Measurements from ENCODE around the gene ATXN1. TPM values are rescaled to one million over a fixed set of nuclear protein-coding genes. Genes with fewer than 3 reads are reported as not detected.
A peak's percentile ranks its signal among the peaks of the same experiment; 100 is the strongest.

ATXN1 gene
- polyA plus RNA-seq, 4 donors, result 4.6 to 16.5 (median 5.9) TPM

- Histone ChIP-seq H3K36me3 (ENCODE audit: control insufficient read depth in 3 of 3, insufficient read depth in 2 of 3, low read depth in 1 of 3, low read length in 3 of 3) (peaks cover 0 to 6% (median 0%) of the 10 kb centered on the region in 3 donors), H3K4me1 (ENCODE audit: control insufficient read depth in 3 of 3, insufficient read depth in 2 of 3, low read depth in 1 of 3, low read length in 2 of 3) (no peaks in the 10 kb centered on the region), H3K27ac (ENCODE audit: low read depth in 1 of 3, low read length in 2 of 3) (no peak overlapping the region), H3K9me3 (ENCODE audit: control insufficient read depth in 2 of 2, insufficient read depth in 1 of 2, low read depth in 1 of 2, low read length in 1 of 2) (no peaks in the 10 kb centered on the region), H3K4me3 (ENCODE audit: low read depth in 1 of 3, low read length in 3 of 3) (no peak overlapping the region), H3K27me3 (ENCODE audit: control insufficient read depth in 3 of 3, insufficient read depth in 3 of 3, low read length in 3 of 3) (peaks cover 0 to 8% (median 0%) of the 10 kb centered on the region in 3 donors)
- DNase-seq, result no peak
- FAIRE-seq, result no peak
- 89 to 94% (median 92%) methylated on average over 15 of the region's 15 CpGs for WGBS, 3 donors
These were observed 466.2 kb downstream of the ATXN1 start for GRCh38 chr6:16295060-16295459.

GRCh38 chr6:16294371-16294770, 466.9 kb downstream of the ATXN1 start:
- H3K27me3 ChIP-seq (ENCODE audit: control insufficient read depth in 3 of 3, insufficient read depth in 3 of 3, low read length in 3 of 3), result peaks cover 0 to 8% (median 0%) of the 10 kb centered on the region in 3 donors
- no peaks in the 10 kb centered on the region for H3K9me3 ChIP-seq (ENCODE audit: control insufficient read depth in 2 of 2, insufficient read depth in 1 of 2, low read depth in 1 of 2, low read length in 1 of 2)
- FAIRE-seq, result no peak
- peaks cover 0 to 6% (median 0%) of the 10 kb centered on the region in 3 donors for H3K36me3 ChIP-seq (ENCODE audit: control insufficient read depth in 3 of 3, insufficient read depth in 2 of 3, low read depth in 1 of 3, low read length in 3 of 3)
- no peak overlapping the region for H3K27ac ChIP-seq (ENCODE audit: low read depth in 1 of 3, low read length in 2 of 3)
- no peaks in the 10 kb centered on the region for H3K4me1 ChIP-seq (ENCODE audit: control insufficient read depth in 3 of 3, insufficient read depth in 2 of 3, low read depth in 1 of 3, low read length in 2 of 3)
- WGBS, 3 donors, result 90 to 92% (median 91%) methylated on average over 10 of the region's 10 CpGs
- no peak for DNase-seq
- H3K4me3 ChIP-seq (ENCODE audit: low read depth in 1 of 3, low read length in 3 of 3), result no peak overlapping the region

- peaks cover 0 to 8% (median 0%) of the 10 kb centered on the region in 3 donors for H3K27me3 ChIP-seq (ENCODE audit: control insufficient read depth in 3 of 3, insufficient read depth in 3 of 3, low read length in 3 of 3)
- 77 to 80% (median 78%) methylated on average over 8 of the region's 8 CpGs for WGBS, 3 donors
- H3K4me1 ChIP-seq (ENCODE audit: control insufficient read depth in 3 of 3, insufficient read depth in 2 of 3, low read depth in 1 of 3, low read length in 2 of 3), result no peaks in the 10 kb centered on the region
- peaks cover 0 to 2% (median 0%) of the 10 kb centered on the region in 3 donors for H3K36me3 ChIP-seq (ENCODE audit: control insufficient read depth in 3 of 3, insufficient read depth in 2 of 3, low read depth in 1 of 3, low read length in 3 of 3)
- H3K27ac ChIP-seq (ENCODE audit: low read depth in 1 of 3, low read length in 2 of 3), result no peak overlapping the region
- no peaks in the 10 kb centered on the region for H3K9me3 ChIP-seq (ENCODE audit: control insufficient read depth in 2 of 2, insufficient read depth in 1 of 2, low read depth in 1 of 2, low read length in 1 of 2)
- DNase-seq, result no peak
- H3K4me3 ChIP-seq (ENCODE audit: low read depth in 1 of 3, low read length in 3 of 3), result no peak overlapping the region
- FAIRE-seq, result no peak
These were observed 468.3 kb downstream of the ATXN1 start for GRCh38 chr6:16292942-16293341.

- Histone ChIP-seq H3K9me3 (ENCODE audit: control insufficient read depth in 2 of 2, insufficient read depth in 1 of 2, low read depth in 1 of 2, low read length in 1 of 2) (no peaks in the 10 kb centered on the region), H3K4me1 (ENCODE audit: control insufficient read depth in 3 of 3, insufficient read depth in 2 of 3, low read depth in 1 of 3, low read length in 2 of 3) (no peaks in the 10 kb centered on the region), H3K27ac (ENCODE audit: low read depth in 1 of 3, low read length in 2 of 3) (no peak overlapping the region), H3K4me3 (ENCODE audit: low read depth in 1 of 3, low read length in 3 of 3) (no peak overlapping the region), H3K27me3 (ENCODE audit: control insufficient read depth in 3 of 3, insufficient read depth in 3 of 3, low read length in 3 of 3) (peaks cover 0 to 8% (median 0%) of the 10 kb centered on the region in 3 donors), H3K36me3 (ENCODE audit: control insufficient read depth in 3 of 3, insufficient read depth in 2 of 3, low read depth in 1 of 3, low read length in 3 of 3) (peaks cover 0 to under 1% (median 0%) of the 10 kb centered on the region in 3 donors)
- 70 to 86% (median 78%) methylated on average over 5 of the region's 5 CpGs for WGBS, 3 donors
- DNase-seq, result no peak
- no peak for FAIRE-seq
These were observed 468.8 kb downstream of the ATXN1 start for GRCh38 chr6:16292432-16292831.

- DNase-seq (no peak), FAIRE-seq (no peak)
- Histone ChIP-seq H3K36me3 (ENCODE audit: control insufficient read depth in 3 of 3, insufficient read depth in 2 of 3, low read depth in 1 of 3, low read length in 3 of 3) (no peaks in the 10 kb centered on the region), H3K27ac (ENCODE audit: low read depth in 1 of 3, low read length in 2 of 3) (no peak overlapping the region), H3K4me3 (ENCODE audit: low read depth in 1 of 3, low read length in 3 of 3) (no peak overlapping the region), H3K4me1 (ENCODE audit: control insufficient read depth in 3 of 3, insufficient read depth in 2 of 3, low read depth in 1 of 3, low read length in 2 of 3) (no peaks in the 10 kb centered on the region), H3K9me3 (ENCODE audit: control insufficient read depth in 2 of 2, insufficient read depth in 1 of 2, low read depth in 1 of 2, low read length in 1 of 2) (no peaks in the 10 kb centered on the region), H3K27me3 (ENCODE audit: control insufficient read depth in 3 of 3, insufficient read depth in 3 of 3, low read length in 3 of 3) (peaks cover 0 to 8% (median 0%) of the 10 kb centered on the region in 3 donors)
- 85 to 94% (median 90%) methylated on average over 6 of the region's 6 CpGs for WGBS, 3 donors
These were observed 469.5 kb downstream of the ATXN1 start for GRCh38 chr6:16291739-16292138.

- WGBS, 3 donors, result 95 to 98% (median 96%) methylated on average over 24 to 26 of the region's 26 CpGs
- H3K27me3 ChIP-seq (ENCODE audit: control insufficient read depth in 3 of 3, insufficient read depth in 3 of 3, low read length in 3 of 3), result peaks cover 0 to 8% (median 0%) of the 10 kb centered on the region in 3 donors
These were observed 473.1 kb downstream of the ATXN1 start for GRCh38 chr6:16288163-16288562.

GRCh38 chr6:16286151-16286522, 475.1 kb downstream of the ATXN1 start:
- DNase-seq (peak; percentile 7 to 58), FAIRE-seq (no peak)
- no peaks in the 10 kb centered on the region for H3K9me3 ChIP-seq (ENCODE audit: control insufficient read depth in 2 of 2, insufficient read depth in 1 of 2, low read depth in 1 of 2, low read length in 1 of 2)

More at GRCh38 chr6:16288163-16288562, 473.1 kb downstream of the ATXN1 start:
- peaks cover 0 to 13% (median 0%) of the 10 kb centered on the region in 3 donors for H3K4me1 ChIP-seq (ENCODE audit: control insufficient read depth in 3 of 3, insufficient read depth in 2 of 3, low read depth in 1 of 3, low read length in 2 of 3)
- H3K9me3 ChIP-seq (ENCODE audit: control insufficient read depth in 2 of 2, insufficient read depth in 1 of 2, low read depth in 1 of 2, low read length in 1 of 2), result no peaks in the 10 kb centered on the region
- no peaks in the 10 kb centered on the region for H3K36me3 ChIP-seq (ENCODE audit: control insufficient read depth in 3 of 3, insufficient read depth in 2 of 3, low read depth in 1 of 3, low read length in 3 of 3)
- DNase-seq, result no peak
- FAIRE-seq, result no peak
- no peak overlapping the region for H3K27ac ChIP-seq (ENCODE audit: low read depth in 1 of 3, low read length in 2 of 3)
- H3K4me3 ChIP-seq (ENCODE audit: low read depth in 1 of 3, low read length in 3 of 3), result no peak overlapping the region

GRCh38 chr6:16285467-16286150, 475.7 kb downstream of the ATXN1 start:
- FAIRE-seq (no peak), DNase-seq (no peak)
- Histone ChIP-seq H3K4me3 (ENCODE audit: low read depth in 1 of 3, low read length in 3 of 3) (no peak overlapping the region), H3K4me1 (ENCODE audit: control insufficient read depth in 3 of 3, insufficient read depth in 2 of 3, low read depth in 1 of 3, low read length in 2 of 3) (peaks cover 0 to 13% (median 0%) of the 10 kb centered on the region in 3 donors), H3K27me3 (ENCODE audit: control insufficient read depth in 3 of 3, insufficient read depth in 3 of 3, low read length in 3 of 3) (no peaks in the 10 kb centered on the region), H3K9me3 (ENCODE audit: control insufficient read depth in 2 of 2, insufficient read depth in 1 of 2, low read depth in 1 of 2, low read length in 1 of 2) (no peaks in the 10 kb centered on the region), H3K36me3 (ENCODE audit: control insufficient read depth in 3 of 3, insufficient read depth in 2 of 3, low read depth in 1 of 3, low read length in 3 of 3) (no peaks in the 10 kb centered on the region), H3K27ac (ENCODE audit: low read depth in 1 of 3, low read length in 2 of 3) (no peak overlapping the region)
- WGBS, 3 donors, result 86 to 90% (median 88%) methylated on average over 10 to 11 of the region's 11 CpGs

More at GRCh38 chr6:16286151-16286522, 475.1 kb downstream of the ATXN1 start:
- Histone ChIP-seq H3K4me3 (ENCODE audit: low read depth in 1 of 3, low read length in 3 of 3) (no peak overlapping the region), H3K27me3 (ENCODE audit: control insufficient read depth in 3 of 3, insufficient read depth in 3 of 3, low read length in 3 of 3) (no peaks in the 10 kb centered on the region), H3K27ac (ENCODE audit: low read depth in 1 of 3, low read length in 2 of 3) (no peak overlapping the region), H3K36me3 (ENCODE audit: control insufficient read depth in 3 of 3, insufficient read depth in 2 of 3, low read depth in 1 of 3, low read length in 3 of 3) (no peaks in the 10 kb centered on the region), H3K4me1 (ENCODE audit: control insufficient read depth in 3 of 3, insufficient read depth in 2 of 3, low read depth in 1 of 3, low read length in 2 of 3) (peaks cover 0 to 13% (median 0%) of the 10 kb centered on the region in 3 donors)
- WGBS, 3 donors, result 52 to 67% (median 62%) methylated on average over 15 of the region's 15 CpGs

All from small intestine (tissue), 7 donors.